Neural cell (in vitro differentiated cells): ENCODE results near the gene VASH1. TPM values are rescaled to one million over a fixed set of nuclear protein-coding genes. Genes with fewer than 3 reads are reported as not detected.

Experiments
- H2AFZ ChIP-seq: fragments of 200-600, 300-800 bp; sonication (generic), shearing (Covaris generic); 2 replicates; pipeline ENCODE4 v1.6.0; 2014; ENCODE audit warnings: low read depth, mild to moderate bottlenecking, antibody characterized with exemption, low read length, moderate library complexity
- H3F3A ChIP-seq: fragments of 200-600 bp; shearing (Covaris generic); 2 replicates; pipeline ENCODE4 v1.6.1; 2016; ENCODE audit warnings: mild to moderate bottlenecking, moderate library complexity, mixed read lengths, antibody characterized with exemption, low read length; ENCODE audit not compliant: insufficient read depth, poor library complexity, severe bottlenecking
- H3K27ac ChIP-seq: fragments of 200-600, 300-800 bp; sonication (generic), shearing (Covaris generic); 2 replicates; pipeline ENCODE4 v1.5.1; 2014; ENCODE audit warnings: mild to moderate bottlenecking, low read length, moderate library complexity
- H3K27me3 ChIP-seq: fragments of 300-800, 200-600 bp; sonication (generic), shearing (Covaris generic); 2 replicates; pipeline ENCODE4 v1.6.0; 2014; ENCODE audit warnings: mild to moderate bottlenecking, low read depth, low read length, moderate library complexity; ENCODE audit not compliant: insufficient read depth
- H3K36me3 ChIP-seq: fragments of 300-800, 200-600 bp; sonication (generic), shearing (Covaris generic); 2 replicates; pipeline ENCODE4 v1.5.1; 2014; ENCODE audit warnings: mild to moderate bottlenecking, antibody characterized with exemption, low read length, moderate library complexity; ENCODE audit not compliant: insufficient read depth
- H3K4me2 ChIP-seq: fragments of 300-800, 200-600 bp; sonication (generic), shearing (Covaris generic); 2 replicates; pipeline ENCODE4 v1.6.0; 2014; ENCODE audit warnings: mild to moderate bottlenecking, low read length
- H3K4me3 ChIP-seq: fragments of 300-800, 200-600 bp; sonication (generic), shearing (Covaris generic); 2 replicates; pipeline ENCODE4 v1.5.1; 2014; ENCODE audit warnings: mild to moderate bottlenecking, low read length, moderate library complexity
- H3K79me2 ChIP-seq: fragments of 200-600 bp; shearing (Covaris generic); replicated peaks from 2 replicates; pipeline ENCODE4 v1.6.0; 2014; ENCODE audit warnings: mild to moderate bottlenecking, low read length, moderate library complexity; ENCODE audit not compliant: insufficient read depth
- H3K9ac ChIP-seq: fragments of 300-800, 200-600 bp; sonication (generic), shearing (Covaris generic); 2 replicates; pipeline ENCODE4 v1.6.1; 2016; ENCODE audit warnings: mild to moderate bottlenecking, low read length, mixed read lengths
- H3K9me2 ChIP-seq: fragments of 200-600 bp; shearing (Covaris generic); 2 replicates; pipeline ENCODE4 v1.6.1; 2016; ENCODE audit warnings: mild to moderate bottlenecking, low read length, mixed read lengths; ENCODE audit not compliant: insufficient read depth
- H3K9me3 ChIP-seq: fragments of 200-600, 300-800 bp; sonication (generic), shearing (Covaris generic); 2 replicates; pipeline ENCODE4 v1.6.1; 2016; ENCODE audit warnings: mild to moderate bottlenecking, mixed run types, low read length, moderate library complexity, mixed read lengths
- H4K20me1 ChIP-seq: fragments of 200-600 bp; shearing (Covaris generic); 2 replicates; pipeline ENCODE4 v1.6.1; 2016; ENCODE audit warnings: mild to moderate bottlenecking, mixed run types; ENCODE audit not compliant: insufficient read depth
- CTCF ChIP-seq: fragments of 450-650 bp; IDR thresholded peaks from 2 replicates; pipeline ENCODE4 v1.5.1; 2014; ENCODE audit warnings: antibody characterized with exemption, mild to moderate bottlenecking, moderate library complexity; ENCODE audit not compliant: poor library complexity, severe bottlenecking
- EP300 ChIP-seq: fragments of 450-650 bp; conservative IDR thresholded peaks from 2 replicates; pipeline ENCODE4 v1.6.1; 2014; ENCODE audit warnings: antibody characterized with exemption, mild to moderate bottlenecking, moderate library complexity; ENCODE audit not compliant: poor library complexity, severe bottlenecking
- EZH2 ChIP-seq: fragments of 200-600, 300-800 bp; shearing (Covaris generic), sonication (generic); IDR thresholded peaks from 2 replicates; pipeline ENCODE4 v1.6.1; 2014; ENCODE audit warnings: antibody characterized with exemption, low read length, borderline replicate concordance, mild to moderate bottlenecking; ENCODE audit not compliant: insufficient read depth, poor library complexity, severe bottlenecking
- MXI1 ChIP-seq: fragments of 450-650 bp; conservative IDR thresholded peaks from 2 replicates; pipeline ENCODE4 v1.6.1; 2014; ENCODE audit warnings: antibody characterized with exemption, mild to moderate bottlenecking; ENCODE audit not compliant: poor library complexity, severe bottlenecking
- POLR2AphosphoS5 ChIP-seq: IDR thresholded peaks from 2 replicates; pipeline ENCODE4 v1.6.1; 2012
- RAD21 ChIP-seq: fragments of 450-650 bp; conservative IDR thresholded peaks from 2 replicates; pipeline ENCODE4 v1.6.1; 2014; ENCODE audit warnings: antibody characterized with exemption, mild to moderate bottlenecking, moderate library complexity
- SMC3 ChIP-seq: fragments of 450-650 bp; conservative IDR thresholded peaks from 2 replicates; pipeline ENCODE4 v1.6.1; 2014; ENCODE audit warnings: antibody characterized with exemption, mild to moderate bottlenecking, moderate library complexity; ENCODE audit not compliant: poor library complexity
- TAF1 ChIP-seq: IDR thresholded peaks from 2 replicates; pipeline ENCODE4 v1.6.1; 2012; ENCODE audit warnings: low read depth
- polyA plus RNA-seq: library from polyadenylated mRNA; depleted of rRNA; stranded (reverse); fragments of >200 nt; gene quantifications from 2 replicates; pipeline ENCODE4 v1.2.3, GENCODE V29; 2014
- TF ChIP-seq, protein P1 (sequence below): IDR thresholded peaks from 2 replicates; pipeline ENCODE4 v1.6.1; 2012; ENCODE audit warnings: borderline replicate concordance

The VASH1 gene
- polyA plus RNA-seq, 1 donor from 2014 or later = 26.8 TPM

GRCh38 chr14:76829650-76830421 lies 68.6 kb downstream of the VASH1 start:
- Histone ChIP-seq H3K4me3 (no peak overlapping the region), H3K9ac (no peak overlapping the region), H3K4me2 (no peak overlapping the region), H4K20me1 (no peaks in the 10 kb centered on the region), H3K79me2 (no peaks in the 10 kb centered on the region), H3K27me3 (no peaks in the 10 kb centered on the region), H3K27ac (no peak overlapping the region), H3K9me3 (no peaks in the 10 kb centered on the region), H3F3A (no peaks in the 10 kb centered on the region), H3K36me3 (no peaks in the 10 kb centered on the region), H3K9me2 (no peaks in the 10 kb centered on the region), H2AFZ (no peak overlapping the region)
- TF ChIP-seq CTCF (no peak), EZH2 (no peak)
- TF ChIP-seq, protein P1, sequence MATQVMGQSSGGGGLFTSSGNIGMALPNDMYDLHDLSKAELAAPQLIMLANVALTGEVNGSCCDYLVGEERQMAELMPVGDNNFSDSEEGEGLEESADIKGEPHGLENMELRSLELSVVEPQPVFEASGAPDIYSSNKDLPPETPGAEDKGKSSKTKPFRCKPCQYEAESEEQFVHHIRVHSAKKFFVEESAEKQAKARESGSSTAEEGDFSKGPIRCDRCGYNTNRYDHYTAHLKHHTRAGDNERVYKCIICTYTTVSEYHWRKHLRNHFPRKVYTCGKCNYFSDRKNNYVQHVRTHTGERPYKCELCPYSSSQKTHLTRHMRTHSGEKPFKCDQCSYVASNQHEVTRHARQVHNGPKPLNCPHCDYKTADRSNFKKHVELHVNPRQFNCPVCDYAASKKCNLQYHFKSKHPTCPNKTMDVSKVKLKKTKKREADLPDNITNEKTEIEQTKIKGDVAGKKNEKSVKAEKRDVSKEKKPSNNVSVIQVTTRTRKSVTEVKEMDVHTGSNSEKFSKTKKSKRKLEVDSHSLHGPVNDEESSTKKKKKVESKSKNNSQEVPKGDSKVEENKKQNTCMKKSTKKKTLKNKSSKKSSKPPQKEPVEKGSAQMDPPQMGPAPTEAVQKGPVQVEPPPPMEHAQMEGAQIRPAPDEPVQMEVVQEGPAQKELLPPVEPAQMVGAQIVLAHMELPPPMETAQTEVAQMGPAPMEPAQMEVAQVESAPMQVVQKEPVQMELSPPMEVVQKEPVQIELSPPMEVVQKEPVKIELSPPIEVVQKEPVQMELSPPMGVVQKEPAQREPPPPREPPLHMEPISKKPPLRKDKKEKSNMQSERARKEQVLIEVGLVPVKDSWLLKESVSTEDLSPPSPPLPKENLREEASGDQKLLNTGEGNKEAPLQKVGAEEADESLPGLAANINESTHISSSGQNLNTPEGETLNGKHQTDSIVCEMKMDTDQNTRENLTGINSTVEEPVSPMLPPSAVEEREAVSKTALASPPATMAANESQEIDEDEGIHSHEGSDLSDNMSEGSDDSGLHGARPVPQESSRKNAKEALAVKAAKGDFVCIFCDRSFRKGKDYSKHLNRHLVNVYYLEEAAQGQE = no peak

- Histone ChIP-seq H3K9me3 (no peaks in the 10 kb centered on the region), H3K36me3 (no peaks in the 10 kb centered on the region), H3K9ac (no peak overlapping the region), H3K27ac (no peak overlapping the region), H2AFZ (no peak overlapping the region), H3K79me2 (no peaks in the 10 kb centered on the region), H3K9me2 (no peaks in the 10 kb centered on the region), H3F3A (no peaks in the 10 kb centered on the region), H3K4me2 (no peak overlapping the region), H3K4me3 (no peak overlapping the region), H4K20me1 (no peaks in the 10 kb centered on the region), H3K27me3 (no peaks in the 10 kb centered on the region)
- TF ChIP-seq, protein P1 = no peak
- TF ChIP-seq TAF1 (no peak), SMC3 (no peak), EZH2 (no peak), RAD21 (no peak), EP300 (no peak), CTCF (no peak), POLR2AphosphoS5 (no peak), MXI1 (no peak)
Observed at GRCh38 chr14:76830556-76830955, 69.3 kb downstream of the VASH1 start.
